ENCODE data around the gene TRMU.

Gene TRMU

GRCh38 chr22:46340676-46341075 lies 5.2 kb downstream of the TRMU start:
- DNase-seq (ENCODE audit: extremely low read depth, low read depth), result no peak

GRCh38 chr22:46346680-46347405 lies 11.3 kb downstream of the TRMU start:
- no peak for DNase-seq (ENCODE audit: extremely low read depth, low read depth)
- no peak for TF ChIP-seq CTCF (IDR thresholded peaks at IDR 0.05; ENCODE audit: low read depth, low read length)

More at GRCh38 chr22:46340676-46341075, 5.2 kb downstream of the TRMU start:
- TF ChIP-seq CTCF (IDR thresholded peaks at IDR 0.05; ENCODE audit: low read depth, low read length), result no peak

- no peak for TF ChIP-seq CTCF (IDR thresholded peaks at IDR 0.05; ENCODE audit: low read depth, low read length)
- DNase-seq (ENCODE audit: extremely low read depth, low read depth), result no peak
These were observed 12.1 kb downstream of the TRMU start for GRCh38 chr22:46347646-46348045.

- no peak for TF ChIP-seq CTCF (IDR thresholded peaks at IDR 0.05; ENCODE audit: low read depth, low read length)
- no peak for DNase-seq (ENCODE audit: extremely low read depth, low read depth)
These were observed 12.7 kb downstream of the TRMU start for GRCh38 chr22:46348099-46348695.

GRCh38 chr22:46349238-46349637 lies 13.7 kb downstream of the TRMU start:
- no peak for DNase-seq (ENCODE audit: extremely low read depth, low read depth)
- no peak for TF ChIP-seq CTCF (IDR thresholded peaks at IDR 0.05; ENCODE audit: low read depth, low read length)

- no peak for TF ChIP-seq CTCF (IDR thresholded peaks at IDR 0.05; ENCODE audit: low read depth, low read length)
These were observed 14.2 kb downstream of the TRMU start for GRCh38 chr22:46349681-46350080.

GRCh38 chr22:46350121-46350520 lies 14.6 kb downstream of the TRMU start:
- DNase-seq (ENCODE audit: extremely low read depth, low read depth), result no peak

More at GRCh38 chr22:46349681-46350080, 14.2 kb downstream of the TRMU start:
- DNase-seq (ENCODE audit: extremely low read depth, low read depth), result no peak

More at GRCh38 chr22:46350121-46350520, 14.6 kb downstream of the TRMU start:
- no peak for TF ChIP-seq CTCF (IDR thresholded peaks at IDR 0.05; ENCODE audit: low read depth, low read length)
